ENCODE data around the gene YY1.
"Not testable (repeated sequence)": the region's sequence is repeated elsewhere in the genome, so short reads cannot be mapped to it uniquely, and the experiment has no call there.

The YY1 gene

GRCh38 chr14:100222224-100223093 lies 16.5 kb upstream of the YY1 start:
- no peaks in the 10 kb centered on the region for H3K9me3 ChIP-seq
- H3K27me3 ChIP-seq (ENCODE audit: low read depth), result no peaks in the 10 kb centered on the region
- peaks cover 36% of the 10 kb centered on the region for H3K4me1 ChIP-seq
- in situ Hi-C loops (cut with MboI; ENCODE audit: low sequenced_read_pairs), result no loop called here
- no peaks in the 10 kb centered on the region for H3K36me3 ChIP-seq (replicated peaks)
- peak; percentile 47 to 48 for DNase-seq (ENCODE audit: low spot score in 2 of 2)
- peak overlapping the region; percentile 28 for H3K4me3 ChIP-seq

- H3K36me3 ChIP-seq (replicated peaks), result peaks cover 2% of the 10 kb centered on the region
Observed at GRCh38 chr14:100223332-100224201, 15.4 kb upstream of the YY1 start.

GRCh38 chr14:100224229-100224866 lies 14.6 kb upstream of the YY1 start:
- peaks cover 36% of the 10 kb centered on the region for H3K4me1 ChIP-seq
- H3K4me3 ChIP-seq, result no peak overlapping the region
- no peak for DNase-seq (ENCODE audit: low spot score in 2 of 2)
- peaks cover 5% of the 10 kb centered on the region for H3K36me3 ChIP-seq (replicated peaks)
- in situ Hi-C loops (cut with MboI; ENCODE audit: low sequenced_read_pairs), result no loop called here
- H3K9me3 ChIP-seq, result no peaks in the 10 kb centered on the region
- no peaks in the 10 kb centered on the region for H3K27me3 ChIP-seq (ENCODE audit: low read depth)

More at GRCh38 chr14:100223332-100224201, 15.4 kb upstream of the YY1 start:
- H3K9me3 ChIP-seq, result no peaks in the 10 kb centered on the region
- peak in 1 of 2 experiments; percentile 25 for DNase-seq (ENCODE audit: low spot score in 2 of 2)
- peaks cover 36% of the 10 kb centered on the region for H3K4me1 ChIP-seq
- H3K27me3 ChIP-seq (ENCODE audit: low read depth), result no peaks in the 10 kb centered on the region
- in situ Hi-C loops (cut with MboI; ENCODE audit: low sequenced_read_pairs), result no loop called here
- H3K4me3 ChIP-seq, result no peak overlapping the region

GRCh38 chr14:100225169-100225568 lies 13.8 kb upstream of the YY1 start:
- Histone ChIP-seq H3K9me3 (no peaks in the 10 kb centered on the region), H3K4me3 (no peak overlapping the region), H3K4me1 (peaks cover 36% of the 10 kb centered on the region), H3K27me3 (ENCODE audit: low read depth) (no peaks in the 10 kb centered on the region), H3K36me3 (replicated peaks) (peaks cover 5% of the 10 kb centered on the region)
- in situ Hi-C loops (cut with MboI; ENCODE audit: low sequenced_read_pairs), result no loop called here
- no peak for DNase-seq (ENCODE audit: low spot score in 2 of 2)

GRCh38 chr14:100230361-100230760 lies 8.6 kb upstream of the YY1 start:
- Histone ChIP-seq H3K9me3 (no peaks in the 10 kb centered on the region), H3K36me3 (replicated peaks) (peaks cover 5% of the 10 kb centered on the region), H3K4me3 (no peak overlapping the region), H3K4me1 (no peaks in the 10 kb centered on the region), H3K27me3 (ENCODE audit: low read depth) (no peaks in the 10 kb centered on the region)
- in situ Hi-C loops (cut with MboI; ENCODE audit: low sequenced_read_pairs), result no loop called here
- DNase-seq (ENCODE audit: low spot score in 2 of 2), result no peak

GRCh38 chr14:100234511-100234910 lies 4.4 kb upstream of the YY1 start:
- no peaks in the 10 kb centered on the region for H3K9me3 ChIP-seq
- H3K27me3 ChIP-seq (ENCODE audit: low read depth), result no peaks in the 10 kb centered on the region
- DNase-seq (ENCODE audit: low spot score in 2 of 2), result no peak
- no peak overlapping the region for H3K4me3 ChIP-seq
- in situ Hi-C loops (cut with MboI; ENCODE audit: low sequenced_read_pairs), result no loop called here
- peaks cover 10% of the 10 kb centered on the region; the same call in 1 of the 2 replicates for H3K4me1 ChIP-seq
- peaks cover 7% of the 10 kb centered on the region for H3K36me3 ChIP-seq (replicated peaks)

GRCh38 chr14:100236271-100236818 lies 2.6 kb upstream of the YY1 start:
- H3K4me1 ChIP-seq; in situ Hi-C loops (cut with MboI; ENCODE audit: low sequenced_read_pairs); DNase-seq (ENCODE audit: low spot score in 2 of 2); H3K27me3 ChIP-seq (ENCODE audit: low read depth); H3K4me3 ChIP-seq; H3K9me3 ChIP-seq: not testable (repeated sequence)
- H3K36me3 ChIP-seq (replicated peaks), result peaks cover 13% of the 10 kb centered on the region

GRCh38 chr14:100236881-100237280 lies 2.1 kb upstream of the YY1 start:
- no peak for DNase-seq (ENCODE audit: low spot score in 2 of 2)

GRCh38 chr14:100237735-100238418 lies 1.1 kb upstream of the YY1 start:
- DNase-seq (ENCODE audit: low spot score in 2 of 2), result peak; percentile 44 to 78

More at GRCh38 chr14:100236881-100237280, 2.1 kb upstream of the YY1 start:
- Histone ChIP-seq H3K4me1 (peaks cover 11% of the 10 kb centered on the region; the same call in 1 of the 2 replicates), H3K9me3 (no peaks in the 10 kb centered on the region), H3K36me3 (replicated peaks) (peaks cover 13% of the 10 kb centered on the region), H3K4me3 (peak overlapping the region; percentile 65), H3K27me3 (ENCODE audit: low read depth) (no peaks in the 10 kb centered on the region)
- in situ Hi-C loops (cut with MboI; ENCODE audit: low sequenced_read_pairs), result no loop called here

GRCh38 chr14:100239211-100239839 lies 381 bp downstream of the YY1 start:
- peak in 1 of 2 experiments; percentile 35 for DNase-seq (ENCODE audit: low spot score in 2 of 2)
- in situ Hi-C loops (cut with MboI; ENCODE audit: low sequenced_read_pairs), result no loop called here

More at GRCh38 chr14:100237735-100238418, 1.1 kb upstream of the YY1 start:
- in situ Hi-C loops (cut with MboI; ENCODE audit: low sequenced_read_pairs), result no loop called here
- peaks cover 2% of the 10 kb centered on the region; the same call in 1 of the 2 replicates for H3K9me3 ChIP-seq
- peaks cover 15% of the 10 kb centered on the region for H3K4me1 ChIP-seq
- H3K27me3 ChIP-seq (ENCODE audit: low read depth), result no peaks in the 10 kb centered on the region
- peak overlapping the region; percentile 65 for H3K4me3 ChIP-seq
- H3K36me3 ChIP-seq (replicated peaks), result peaks cover 18% of the 10 kb centered on the region

GRCh38 chr14:100239840-100240667 lies 1.1 kb downstream of the YY1 start:
- Histone ChIP-seq H3K9me3 (peaks cover 3% of the 10 kb centered on the region; the same call in 1 of the 2 replicates), H3K4me1 (peaks cover 22% of the 10 kb centered on the region), H3K4me3 (peak overlapping the region; percentile 81), H3K36me3 (replicated peaks) (peaks cover 22% of the 10 kb centered on the region), H3K27me3 (ENCODE audit: low read depth) (no peaks in the 10 kb centered on the region)
- in situ Hi-C loops (cut with MboI; ENCODE audit: low sequenced_read_pairs), result no loop called here
- DNase-seq (ENCODE audit: low spot score in 2 of 2), result peak; percentile 74 to 89

More at GRCh38 chr14:100239211-100239839, 381 bp downstream of the YY1 start:
- peak overlapping the region; percentile 81 for H3K4me3 ChIP-seq
- peaks cover 20% of the 10 kb centered on the region for H3K4me1 ChIP-seq
- H3K36me3 ChIP-seq (replicated peaks), result peaks cover 22% of the 10 kb centered on the region
- no peaks in the 10 kb centered on the region for H3K27me3 ChIP-seq (ENCODE audit: low read depth)
- peaks cover 3% of the 10 kb centered on the region; the same call in 1 of the 2 replicates for H3K9me3 ChIP-seq

- Histone ChIP-seq H3K4me3 (peak overlapping the region; percentile 69), H3K4me1 (peaks cover 26% of the 10 kb centered on the region), H3K9me3 (peaks cover 3% of the 10 kb centered on the region; the same call in 1 of the 2 replicates), H3K27me3 (ENCODE audit: low read depth) (no peaks in the 10 kb centered on the region), H3K36me3 (replicated peaks) (peaks cover 22% of the 10 kb centered on the region)
- no peak for DNase-seq (ENCODE audit: low spot score in 2 of 2)
- in situ Hi-C loops (cut with MboI; ENCODE audit: low sequenced_read_pairs), result no loop called here
Observed at GRCh38 chr14:100240668-100241032, 1.7 kb downstream of the YY1 start.
